Endothelial cell of umbilical vein (primary cell): ENCODE data around the gene HHATL.

Experiments used
- FOS ChIP-seq: IDR thresholded peaks from 2 replicates; pipeline ENCODE4 v1.6.1; 2011; ENCODE audit warnings: mild to moderate bottlenecking, low read length, moderate library complexity, borderline replicate concordance; ENCODE audit not compliant: insufficient read depth
- POLR2AphosphoS5 ChIP-seq: IDR thresholded peaks from 2 replicates; pipeline ENCODE4 v1.6.1; 2012; ENCODE audit warnings: low read depth, mild to moderate bottlenecking, control low read depth, low read length, moderate library complexity; ENCODE audit not compliant: insufficient read depth
- TF ChIP-seq, protein P1 (sequence below), 2 donors: IDR thresholded peaks; 1 replicate in 1 of 2; 2 replicates in 1 of 2; pipeline ENCODE4 v1.5.1; 2011; ENCODE audit warnings: low read length in 2 of 2, mild to moderate bottlenecking in 2 of 2, moderate library complexity in 2 of 2, control low read depth in 1 of 2, inconsistent platforms in 1 of 2, low read depth in 1 of 2; ENCODE audit not compliant: insufficient read depth in 1 of 2; ENCODE audit errors: extremely low read depth in 1 of 2
- TF ChIP-seq, protein P2 (sequence below): IDR thresholded peaks from 2 replicates; pipeline ENCODE4 v1.6.1; 2011; ENCODE audit not compliant: insufficient read depth, insufficient read length

- TF ChIP-seq FOS (no peak), POLR2AphosphoS5 (no peak)
- TF ChIP-seq, protein P1, sequence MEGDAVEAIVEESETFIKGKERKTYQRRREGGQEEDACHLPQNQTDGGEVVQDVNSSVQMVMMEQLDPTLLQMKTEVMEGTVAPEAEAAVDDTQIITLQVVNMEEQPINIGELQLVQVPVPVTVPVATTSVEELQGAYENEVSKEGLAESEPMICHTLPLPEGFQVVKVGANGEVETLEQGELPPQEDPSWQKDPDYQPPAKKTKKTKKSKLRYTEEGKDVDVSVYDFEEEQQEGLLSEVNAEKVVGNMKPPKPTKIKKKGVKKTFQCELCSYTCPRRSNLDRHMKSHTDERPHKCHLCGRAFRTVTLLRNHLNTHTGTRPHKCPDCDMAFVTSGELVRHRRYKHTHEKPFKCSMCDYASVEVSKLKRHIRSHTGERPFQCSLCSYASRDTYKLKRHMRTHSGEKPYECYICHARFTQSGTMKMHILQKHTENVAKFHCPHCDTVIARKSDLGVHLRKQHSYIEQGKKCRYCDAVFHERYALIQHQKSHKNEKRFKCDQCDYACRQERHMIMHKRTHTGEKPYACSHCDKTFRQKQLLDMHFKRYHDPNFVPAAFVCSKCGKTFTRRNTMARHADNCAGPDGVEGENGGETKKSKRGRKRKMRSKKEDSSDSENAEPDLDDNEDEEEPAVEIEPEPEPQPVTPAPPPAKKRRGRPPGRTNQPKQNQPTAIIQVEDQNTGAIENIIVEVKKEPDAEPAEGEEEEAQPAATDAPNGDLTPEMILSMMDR (IDR thresholded peaks at IDR 0.05; ENCODE audit: extremely low read depth in 1 of 2, insufficient read depth in 1 of 2, low read depth in 1 of 2, low read length in 2 of 2) = no peak
- TF ChIP-seq, protein P2, sequence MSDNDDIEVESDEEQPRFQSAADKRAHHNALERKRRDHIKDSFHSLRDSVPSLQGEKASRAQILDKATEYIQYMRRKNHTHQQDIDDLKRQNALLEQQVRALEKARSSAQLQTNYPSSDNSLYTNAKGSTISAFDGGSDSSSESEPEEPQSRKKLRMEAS = no peak
These were observed 9.7 kb downstream of the HHATL start for GRCh38 chr3:42692667-42693529.
